Kidney (tissue), 22 donors: Measurements from ENCODE around the gene FFAR3. TPM values are rescaled to one million over a fixed set of nuclear protein-coding genes. Genes with fewer than 3 reads are reported as not detected.
A peak's percentile ranks its signal among the peaks of the same experiment; 100 is the strongest.

Source experiments
- DNase-seq, 5 donors: peaks; one replicate each; pipeline ENCODE4 v3.0.0-alpha.2; 2013 to 2020
- FAIRE-seq: peaks from 2 replicates; lab custom pipeline; 2012; peaks lifted over from hg19 to GRCh38; lab: Jason Lieb, UNC
- H3K27ac ChIP-seq, 2 donors: one replicate each; pipeline ENCODE4 v1.7.0; 2013; ENCODE audit warnings: low read depth in 2 of 2, low read length in 2 of 2, inconsistent platforms in 1 of 2
- H3K27me3 ChIP-seq: one replicate; pipeline ENCODE4 v1.7.1; 2013; ENCODE audit warnings: low read length, inconsistent platforms; ENCODE audit not compliant: control insufficient read depth, insufficient read depth
- H3K36me3 ChIP-seq, 3 donors: one replicate each; pipeline versions ENCODE4 v1.7.0 to v1.7.1; 2013; ENCODE audit warnings: low read length in 3 of 3, control low read depth in 1 of 3, inconsistent platforms in 1 of 3; ENCODE audit not compliant: insufficient read depth in 3 of 3, control insufficient read depth in 2 of 3
- H3K4me1 ChIP-seq, 3 donors: one replicate each; pipeline versions ENCODE4 v1.7.0 to v1.7.1; 2013; ENCODE audit warnings: low read length in 3 of 3, inconsistent platforms in 1 of 3, low read depth in 1 of 3; ENCODE audit not compliant: control insufficient read depth in 2 of 3, insufficient read depth in 2 of 3
- H3K4me3 ChIP-seq, 3 donors: one replicate each; pipeline versions ENCODE4 v1.7.0 to v1.8.1; 2013; ENCODE audit warnings: low read length in 3 of 3, control low read depth in 1 of 3, inconsistent platforms in 1 of 3
- H3K9ac ChIP-seq, 3 donors: one replicate each; pipeline versions ENCODE4 v1.7.0 to v1.7.1; 2013; ENCODE audit warnings: low read length in 3 of 3, control low read depth in 1 of 3, inconsistent platforms in 1 of 3
- H3K9me3 ChIP-seq, 3 donors: one replicate each; pipeline versions ENCODE4 v1.7.0 to v1.7.1; 2013; ENCODE audit warnings: low read length in 3 of 3, control low read depth in 1 of 3, inconsistent platforms in 1 of 3; ENCODE audit not compliant: control insufficient read depth in 2 of 3, insufficient read depth in 1 of 3
- CTCF ChIP-seq: IDR thresholded peaks from 3 replicates; pipeline ENCODE4 v1.5.1; 2012; ENCODE audit warnings: mild to moderate bottlenecking, moderate library complexity, borderline replicate concordance; ENCODE audit not compliant: insufficient read depth; ENCODE audit errors: extremely low read depth
- intact Hi-C: fragments of 100-400 bp; cut with DNase I; formaldehyde crosslinking; loops from one replicate; pipeline ENCODE4 v1.11.1; 2022
- long read RNA-seq, 10 donors: library from polyadenylated mRNA in 1 of 10; unstranded in 1 of 10; transcript quantifications; one replicate each; pipeline ENCODE4 v2.0.0 and lab custom pipeline, GENCODE V29; 2021 to 2026
- polyA plus RNA-seq: library from polyadenylated mRNA; stranded (reverse); fragments of 350-450 nt; fragmentation: Illumina TruSeq; extraction: RNeasy Lipid Tissue Mini Kit (QIAGEN cat#74804); gene quantifications from one replicate; pipeline ENCODE4 v1.2.3, GENCODE V29; 2014; ENCODE audit warnings: low read depth, low replicate concordance; ENCODE audit not compliant: insufficient read depth
- total RNA-seq: library from RNA; stranded (reverse); fragmentation: NEBNext Ultra II Directional; extraction: Animal tissue kit (Norgen Biotek cat#: 25700); gene quantifications from one replicate; pipeline ENCODE4 v1.2.1, GENCODE V29; 2021
- donor health status: control.
- donor health status: control.
- donor health status: control.
- donor health status: control.
- donor health status: control.
- donor health status: DM: yes; HTN: yes; CAD: no.
- donor health status: Normal renal cell carcinoma (clear cell type).

Gene FFAR3
- total RNA-seq = not detected
- polyA plus RNA-seq = not detected
- long read RNA-seq, donor 1 = 0 reads
- long read RNA-seq, donor 2 = 0 reads
- long read RNA-seq, donor 3 = 0 reads
- long read RNA-seq, donor 4 = 0 reads
- long read RNA-seq, donor 5 = 0 reads
- long read RNA-seq, donor 6 = 0 reads
- long read RNA-seq, donor 7 = 0 reads
- long read RNA-seq, donor 8 = 0 reads
- long read RNA-seq, donor 9 = 0 reads
- long read RNA-seq, donor 10, partial matches to known transcripts = 0 of 1 reads
- long read RNA-seq, donor 10, other reads (novel, unspliced or antisense) = 0 of 1 reads

DNA sequence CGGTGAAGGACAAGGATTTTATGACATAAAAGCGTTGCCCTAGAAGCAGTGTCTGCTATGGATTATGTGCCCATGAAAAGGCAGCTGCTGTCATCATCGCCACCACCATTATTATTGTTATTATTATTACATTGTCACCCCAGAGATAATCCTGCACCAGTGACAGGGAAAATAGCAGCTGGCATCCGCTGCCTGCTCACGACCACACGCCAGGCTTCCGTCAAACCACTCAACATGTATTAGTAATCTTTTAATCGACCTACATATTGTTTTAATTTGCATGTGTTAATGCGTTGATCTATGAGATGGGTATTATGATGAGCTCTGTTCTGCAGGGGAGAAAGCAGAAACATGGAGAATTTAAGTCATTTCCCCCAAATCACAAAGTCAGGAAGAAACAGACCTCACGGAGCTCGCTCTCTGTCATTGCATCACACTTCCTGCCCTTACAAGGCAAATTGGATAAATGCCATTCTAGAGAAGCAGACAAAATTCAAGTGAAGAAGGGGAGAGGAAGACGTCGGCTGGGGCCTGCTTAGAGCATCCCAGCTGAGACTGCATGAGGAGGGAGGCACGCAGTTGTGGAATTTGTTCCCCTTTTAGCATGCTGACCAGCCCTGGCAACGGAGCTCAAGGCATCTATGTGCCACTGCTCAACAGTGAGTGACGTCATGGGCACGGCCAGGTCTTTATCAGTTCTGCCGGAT is at the start of gene FFAR3:
TSS of gene FFAR3 (plus strand) at position 594 of the 707 bp plus-strand sequence. CDS start 431 bp downstream, outside the sequence.
- intact Hi-C loops = loop anchor here (10.0 kb wide), 1 partner anchor 107 kb away; no protein-coding TSS in a partner anchor
- FAIRE-seq = no peak

DNA sequence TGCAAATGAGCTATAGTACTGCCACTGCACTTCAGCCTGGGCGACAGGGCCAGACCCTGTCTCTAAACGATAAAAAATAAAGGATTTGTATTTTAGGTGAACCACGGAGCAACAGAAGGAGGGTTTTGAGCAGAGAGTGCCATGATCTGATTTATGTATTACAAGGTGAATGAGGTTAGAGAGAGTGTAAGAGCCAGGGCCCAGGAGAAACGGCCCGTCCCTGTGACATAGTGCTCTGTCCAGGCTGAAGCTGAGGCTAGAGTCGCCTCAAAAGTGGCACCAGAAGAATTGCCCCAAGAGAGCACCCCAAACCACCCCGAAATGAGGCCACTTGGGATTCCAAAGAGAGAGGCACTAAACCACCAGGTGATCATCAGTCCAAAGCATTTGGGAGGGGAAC is 49.4 kb upstream of the FFAR3 start:
- no peak for FAIRE-seq
- no peaks in the 10 kb centered on the region for H3K27me3 ChIP-seq
- TF ChIP-seq CTCF = no peak
- no peaks in the 10 kb centered on the region for H3K9me3 ChIP-seq
- no peak overlapping the region for H3K27ac ChIP-seq
- no peak overlapping the region for H3K4me3 ChIP-seq
- intact Hi-C loops = no loop called here
- peaks cover 0 to 6% (median 5%) of the 10 kb centered on the region in 3 donors for H3K4me1 ChIP-seq
- no peaks in the 10 kb centered on the region for H3K36me3 ChIP-seq
- peak in 1 of 5 donors; percentile 66 for DNase-seq
- no peak overlapping the region for H3K9ac ChIP-seq

More for the DNA sequence above, at the start of gene FFAR3:
- H3K27me3 ChIP-seq = no peaks in the 10 kb centered on the region
- H3K9ac ChIP-seq = no peak within 1 kb of the TSS
- H3K27ac ChIP-seq = no peak within 1 kb of the TSS
- no peak for DNase-seq
- H3K4me1 ChIP-seq = no peaks in the 10 kb centered on the region
- H3K4me3 ChIP-seq = no peak within 1 kb of the TSS
- no peak for TF ChIP-seq CTCF
- no peaks in the 10 kb centered on the region for H3K9me3 ChIP-seq
- no peaks in the 10 kb centered on the region for H3K36me3 ChIP-seq

DNA sequence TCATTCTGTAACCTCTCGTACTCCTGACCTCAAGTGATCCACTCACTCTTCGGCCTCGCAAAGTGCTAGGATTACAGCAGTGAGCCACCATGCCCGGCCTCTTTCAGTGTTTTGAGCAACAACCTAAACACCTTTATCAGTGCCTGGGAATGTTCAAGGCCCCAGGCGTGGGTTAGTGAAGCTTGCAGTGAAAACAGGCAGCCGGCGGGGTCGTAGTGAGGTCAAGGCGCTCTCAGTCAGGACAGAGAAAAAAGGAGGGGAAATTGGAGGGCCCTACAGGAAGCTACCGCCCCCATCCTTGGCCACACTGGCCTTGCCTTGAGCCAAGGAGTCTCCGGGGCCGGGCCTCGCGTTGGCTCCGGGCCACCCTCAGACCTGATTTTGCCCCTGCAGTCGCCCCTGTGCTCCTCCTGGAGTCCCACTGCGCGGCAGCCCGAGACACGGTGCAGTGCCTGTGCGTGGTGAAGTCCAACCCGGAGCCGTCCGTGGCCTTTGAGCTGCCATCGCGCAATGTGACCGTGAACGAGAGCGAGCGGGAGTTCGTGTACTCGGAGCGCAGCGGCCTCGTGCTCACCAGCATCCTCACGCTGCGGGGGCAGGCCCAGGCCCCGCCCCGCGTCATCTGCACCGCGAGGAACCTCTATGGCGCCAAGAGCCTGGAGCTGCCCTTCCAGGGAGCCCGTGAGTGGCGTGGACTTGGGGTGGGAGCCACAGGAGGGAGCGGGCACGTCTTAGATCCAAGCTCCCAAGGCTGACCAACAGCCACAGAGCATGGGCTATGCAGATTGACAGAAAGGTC is 48.6 kb upstream of the FFAR3 start:
- Histone ChIP-seq H3K36me3 (no peaks in the 10 kb centered on the region), H3K4me1 (peaks cover 0 to 6% (median 5%) of the 10 kb centered on the region in 3 donors), H3K9me3 (no peaks in the 10 kb centered on the region), H3K27ac (no peak overlapping the region), H3K27me3 (no peaks in the 10 kb centered on the region), H3K9ac (peak overlapping the region in 1 of 3 donors; percentile 9), H3K4me3 (peak overlapping the region in 1 of 3 donors; percentile 22)
- TF ChIP-seq CTCF = no peak
- intact Hi-C loops = no loop called here
- FAIRE-seq (no peak), DNase-seq (peak; percentile 85 to 95 (median 91))
